Measurements from ENCODE around the gene ZNF605.

GRCh38 chr12:132908145-132909029 is 47.7 kb downstream of the ZNF605 start:
- TF ChIP-seq CTCF (IDR thresholded peaks at IDR 0.05) = no peak
- no peak for TF ChIP-seq EZH2 (IDR thresholded peaks at IDR 0.05; ENCODE audit: borderline replicate concordance, insufficient read depth, low read depth, low read length, poor library complexity, severe bottlenecking)

Data from B cell (primary cell).